Ectodermal cell (in vitro differentiated cells): ENCODE measurements around the gene PPP1R13L.

Source experiments
- H3K27ac ChIP-seq: 2 replicates; pipeline ENCODE4 v1.7.0; 2013; ENCODE audit warnings: mild to moderate bottlenecking, low read depth, low read length; ENCODE audit not compliant: insufficient read depth, poor library complexity, severe bottlenecking
- H3K27me3 ChIP-seq: 2 replicates; pipeline ENCODE4 v1.7.0; 2013; ENCODE audit warnings: mild to moderate bottlenecking, low read length; ENCODE audit not compliant: insufficient read depth, control insufficient read depth, poor library complexity, severe bottlenecking
- H3K36me3 ChIP-seq: one replicate; pipeline ENCODE4 v1.7.0; 2013; ENCODE audit warnings: low read length; ENCODE audit not compliant: control insufficient read depth, insufficient read depth
- H3K4me1 ChIP-seq: one replicate; pipeline ENCODE4 v1.7.0; 2013; ENCODE audit warnings: low read length; ENCODE audit not compliant: control insufficient read depth, insufficient read depth
- H3K4me3 ChIP-seq: 2 replicates; pipeline ENCODE4 v1.7.0; 2013; ENCODE audit warnings: low read depth, low read length, control low read depth; ENCODE audit not compliant: insufficient read depth
- H3K9me3 ChIP-seq: 2 replicates; pipeline ENCODE4 v1.7.0; 2013; ENCODE audit warnings: mild to moderate bottlenecking, low read length, moderate library complexity; ENCODE audit not compliant: control insufficient read depth
- WGBS, 2 experiments: methylation state at CpG; one replicate each; pipeline ENCODE4 v1.1.7; 2013; ENCODE audit warnings: missing lambda C conversion rate in 2 of 2; 5-methylcytosine and 5-hydroxymethylcytosine counted together

PPP1R13L gene

GRCh38 chr19:45368127-45368526 lies 36.7 kb downstream of the PPP1R13L start:
- WGBS, 2 experiments, result 95 to 96% methylated on average over 4 of the region's 4 CpGs
- peaks cover 17% of the 10 kb centered on the region for H3K36me3 ChIP-seq

GRCh38 chr19:45364696-45365095 lies 40.2 kb downstream of the PPP1R13L start:
- H3K36me3 ChIP-seq, result peaks cover 25% of the 10 kb centered on the region
- no peaks in the 10 kb centered on the region for H3K9me3 ChIP-seq
- WGBS, 2 experiments, result 87 to 88% methylated on average over 12 of the region's 12 CpGs

More at GRCh38 chr19:45368127-45368526, 36.7 kb downstream of the PPP1R13L start:
- H3K9me3 ChIP-seq, result no peaks in the 10 kb centered on the region
- H3K4me3 ChIP-seq, result no peak overlapping the region
- H3K4me1 ChIP-seq, result peaks cover 7% of the 10 kb centered on the region
- no peaks in the 10 kb centered on the region for H3K27me3 ChIP-seq
- H3K27ac ChIP-seq, result no peak overlapping the region

GRCh38 chr19:45363861-45364459 lies 40.9 kb downstream of the PPP1R13L start:
- H3K36me3 ChIP-seq, result peaks cover 31% of the 10 kb centered on the region
- no peak overlapping the region for H3K27ac ChIP-seq

More at GRCh38 chr19:45364696-45365095, 40.2 kb downstream of the PPP1R13L start:
- no peak overlapping the region for H3K27ac ChIP-seq
- no peak overlapping the region for H3K4me3 ChIP-seq
- H3K4me1 ChIP-seq, result peaks cover 7% of the 10 kb centered on the region
- no peaks in the 10 kb centered on the region for H3K27me3 ChIP-seq

GRCh38 chr19:45362291-45362690 lies 42.6 kb downstream of the PPP1R13L start:
- H3K4me3 ChIP-seq, result no peak overlapping the region
- 90 to 91% methylated on average over 16 of the region's 16 CpGs for WGBS, 2 experiments
- no peaks in the 10 kb centered on the region for H3K4me1 ChIP-seq
- no peaks in the 10 kb centered on the region for H3K9me3 ChIP-seq
- no peaks in the 10 kb centered on the region for H3K27me3 ChIP-seq
- H3K36me3 ChIP-seq, result peaks cover 41% of the 10 kb centered on the region
- H3K27ac ChIP-seq, result no peak overlapping the region

More at GRCh38 chr19:45363861-45364459, 40.9 kb downstream of the PPP1R13L start:
- no peaks in the 10 kb centered on the region for H3K9me3 ChIP-seq
- no peak overlapping the region for H3K4me3 ChIP-seq
- no peaks in the 10 kb centered on the region for H3K27me3 ChIP-seq
- peaks cover 3% of the 10 kb centered on the region for H3K4me1 ChIP-seq
- WGBS, 2 experiments, result 92 to 94% methylated on average over 44 of the region's 44 CpGs

GRCh38 chr19:45361608-45362007 lies 43.3 kb downstream of the PPP1R13L start:
- 92 to 94% methylated on average over 14 of the region's 14 CpGs for WGBS, 2 experiments

GRCh38 chr19:45358213-45358792 lies 46.6 kb downstream of the PPP1R13L start:
- no peaks in the 10 kb centered on the region for H3K27me3 ChIP-seq
- H3K4me1 ChIP-seq, result no peaks in the 10 kb centered on the region
- no peak overlapping the region for H3K27ac ChIP-seq
- H3K9me3 ChIP-seq, result no peaks in the 10 kb centered on the region
- 93 to 95% methylated on average over 12 of the region's 12 CpGs for WGBS, 2 experiments
- H3K4me3 ChIP-seq, result no peak overlapping the region
- H3K36me3 ChIP-seq, result peaks cover 59% of the 10 kb centered on the region

More at GRCh38 chr19:45361608-45362007, 43.3 kb downstream of the PPP1R13L start:
- Histone ChIP-seq H3K9me3 (no peaks in the 10 kb centered on the region), H3K27me3 (no peaks in the 10 kb centered on the region), H3K4me1 (no peaks in the 10 kb centered on the region), H3K27ac (no peak overlapping the region), H3K4me3 (no peak overlapping the region), H3K36me3 (peaks cover 48% of the 10 kb centered on the region)

GRCh38 chr19:45357445-45357783 lies 47.5 kb downstream of the PPP1R13L start:
- Histone ChIP-seq H3K9me3 (no peaks in the 10 kb centered on the region), H3K27ac (no peak overlapping the region), H3K36me3 (peaks cover 65% of the 10 kb centered on the region), H3K4me1 (no peaks in the 10 kb centered on the region), H3K27me3 (no peaks in the 10 kb centered on the region), H3K4me3 (no peak overlapping the region)
- 97 to 98% methylated on average over 11 of the region's 11 CpGs for WGBS, 2 experiments

- Histone ChIP-seq H3K4me1 (no peaks in the 10 kb centered on the region), H3K4me3 (no peak overlapping the region), H3K36me3 (peaks cover 68% of the 10 kb centered on the region), H3K27ac (no peak overlapping the region), H3K9me3 (no peaks in the 10 kb centered on the region), H3K27me3 (no peaks in the 10 kb centered on the region)
- 94 to 96% methylated on average over 20 of the region's 20 CpGs for WGBS, 2 experiments
These were observed 48.0 kb downstream of the PPP1R13L start for GRCh38 chr19:45356760-45357444.

GRCh38 chr19:45355910-45356309 lies 49.0 kb downstream of the PPP1R13L start:
- Histone ChIP-seq H3K27ac (no peak overlapping the region), H3K4me1 (no peaks in the 10 kb centered on the region), H3K4me3 (no peak overlapping the region), H3K36me3 (peaks cover 75% of the 10 kb centered on the region), H3K9me3 (no peaks in the 10 kb centered on the region), H3K27me3 (no peaks in the 10 kb centered on the region)
- WGBS, 2 experiments, result 93% methylated on average over 9 of the region's 9 CpGs

GRCh38 chr19:45355402-45355801 lies 49.5 kb downstream of the PPP1R13L start:
- no peaks in the 10 kb centered on the region for H3K4me1 ChIP-seq
- H3K27me3 ChIP-seq, result no peaks in the 10 kb centered on the region
- H3K4me3 ChIP-seq, result no peak overlapping the region
- 97 to 98% methylated on average over 9 of the region's 9 CpGs for WGBS, 2 experiments
- peaks cover 77% of the 10 kb centered on the region for H3K36me3 ChIP-seq
- no peaks in the 10 kb centered on the region for H3K9me3 ChIP-seq
- no peak overlapping the region for H3K27ac ChIP-seq
